Measurements from ENCODE around the gene TPSB2. TPM values are rescaled to one million over a fixed set of nuclear protein-coding genes. Genes with fewer than 3 reads are reported as not detected.

Gene TPSB2
- polyA plus RNA-seq, 1 donor (not counting 4 experiments of a cell fraction or from before 2014, with no cell fraction given): not detected

DNA sequence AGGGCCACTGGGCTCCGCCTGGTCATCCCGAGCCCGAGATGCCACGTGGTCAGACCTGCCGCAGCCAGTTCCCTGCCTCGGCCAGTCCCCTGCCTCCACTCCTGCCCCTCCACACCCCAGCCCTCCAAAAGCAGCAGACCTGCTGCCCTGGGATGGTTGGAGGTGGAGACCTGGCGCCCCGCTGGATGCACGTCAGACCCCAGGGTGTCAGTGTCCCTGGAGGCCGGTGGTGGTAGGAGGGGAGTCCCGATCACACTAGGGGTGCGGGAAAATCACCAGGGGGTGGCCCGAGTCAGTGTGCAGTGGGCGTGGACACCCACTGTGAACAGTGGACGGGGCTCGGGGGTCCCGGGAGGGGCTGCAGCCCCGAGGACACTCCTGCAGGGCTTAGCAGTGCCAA is 31.8 kb downstream of the TPSB2 start:
- dilution Hi-C loops (cut with MboI; ENCODE audit: extremely low pct_ligation_motif_present, low sequenced_read_pairs): no loop called here
- Histone ChIP-seq H3K4me3 (ENCODE audit: control insufficient read depth in 2 of 3, extremely low read depth in 1 of 3, insufficient read depth in 2 of 3, low read depth in 1 of 3, low read length in 3 of 3) (no peak overlapping the region), H3K27ac (ENCODE audit: control insufficient read depth, insufficient read depth, low read length) (no peak overlapping the region), H2AFZ (ENCODE audit: control insufficient read depth, low read length) (no peak overlapping the region), H3K79me2 (ENCODE audit: control insufficient read depth, insufficient read depth, low read length) (no peaks in the 10 kb centered on the region), H4K20me1 (ENCODE audit: control insufficient read depth, extremely low read depth, insufficient read depth, low read length) (no peaks in the 10 kb centered on the region), H3K4me1 (ENCODE audit: control insufficient read depth, extremely low read depth, insufficient read depth, low read length) (no peaks in the 10 kb centered on the region), H3K9me3 (ENCODE audit: control insufficient read depth, low read depth, low read length) (peaks cover 4% of the 10 kb centered on the region), H3K9me1 (ENCODE audit: control insufficient read depth, extremely low read depth, insufficient read depth, low read length) (no peaks in the 10 kb centered on the region), H3K36me3 (ENCODE audit: control insufficient read depth in 2 of 2, extremely low read depth in 1 of 2, insufficient read depth in 2 of 2, low read length in 2 of 2) (no peaks in the 10 kb centered on the region), H3K4me2 (ENCODE audit: control insufficient read depth, extremely low read depth, insufficient read depth, low read depth, low read length) (no peak overlapping the region), H3K9ac (ENCODE audit: control insufficient read depth, extremely low read depth, insufficient read depth, low read length) (no peak overlapping the region), H3K27me3 (ENCODE audit: control insufficient read depth, extremely low read depth, insufficient read depth, low read length) (no peaks in the 10 kb centered on the region)
- FAIRE-seq: no peak
- TF ChIP-seq, protein P1, sequence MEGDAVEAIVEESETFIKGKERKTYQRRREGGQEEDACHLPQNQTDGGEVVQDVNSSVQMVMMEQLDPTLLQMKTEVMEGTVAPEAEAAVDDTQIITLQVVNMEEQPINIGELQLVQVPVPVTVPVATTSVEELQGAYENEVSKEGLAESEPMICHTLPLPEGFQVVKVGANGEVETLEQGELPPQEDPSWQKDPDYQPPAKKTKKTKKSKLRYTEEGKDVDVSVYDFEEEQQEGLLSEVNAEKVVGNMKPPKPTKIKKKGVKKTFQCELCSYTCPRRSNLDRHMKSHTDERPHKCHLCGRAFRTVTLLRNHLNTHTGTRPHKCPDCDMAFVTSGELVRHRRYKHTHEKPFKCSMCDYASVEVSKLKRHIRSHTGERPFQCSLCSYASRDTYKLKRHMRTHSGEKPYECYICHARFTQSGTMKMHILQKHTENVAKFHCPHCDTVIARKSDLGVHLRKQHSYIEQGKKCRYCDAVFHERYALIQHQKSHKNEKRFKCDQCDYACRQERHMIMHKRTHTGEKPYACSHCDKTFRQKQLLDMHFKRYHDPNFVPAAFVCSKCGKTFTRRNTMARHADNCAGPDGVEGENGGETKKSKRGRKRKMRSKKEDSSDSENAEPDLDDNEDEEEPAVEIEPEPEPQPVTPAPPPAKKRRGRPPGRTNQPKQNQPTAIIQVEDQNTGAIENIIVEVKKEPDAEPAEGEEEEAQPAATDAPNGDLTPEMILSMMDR (optimal IDR thresholded peaks at IDR 0.05 in 1 of 3, IDR thresholded peaks at IDR 0.05 in 1 of 3, conservative IDR thresholded peaks at IDR 0.05 in 1 of 3; ENCODE audit: extremely low read depth in 1 of 3, insufficient read depth in 2 of 3, low read length in 3 of 3): no peak
- no peak for TF ChIP-seq EZH2 (IDR thresholded peaks at IDR 0.05; ENCODE audit: low read length)
- no peak for DNase-seq (ENCODE audit: low read depth, low spot score)

- no peak for TF ChIP-seq EZH2 (IDR thresholded peaks at IDR 0.05; ENCODE audit: low read length)
- TF ChIP-seq, protein P1 (optimal IDR thresholded peaks at IDR 0.05 in 1 of 3, IDR thresholded peaks at IDR 0.05 in 1 of 3, conservative IDR thresholded peaks at IDR 0.05 in 1 of 3; ENCODE audit: extremely low read depth in 1 of 3, insufficient read depth in 2 of 3, low read length in 3 of 3): no peak
- H3K4me2 ChIP-seq (ENCODE audit: control insufficient read depth, extremely low read depth, insufficient read depth, low read depth, low read length): no peak overlapping the region
- peaks cover 4% of the 10 kb centered on the region for H3K9me3 ChIP-seq (ENCODE audit: control insufficient read depth, low read depth, low read length)
- DNase-seq (ENCODE audit: low read depth, low spot score) (no peak), FAIRE-seq (no peak)
- no peak overlapping the region for H3K9ac ChIP-seq (ENCODE audit: control insufficient read depth, extremely low read depth, insufficient read depth, low read length)
- H3K27me3 ChIP-seq (ENCODE audit: control insufficient read depth, extremely low read depth, insufficient read depth, low read length): no peaks in the 10 kb centered on the region
- no peaks in the 10 kb centered on the region for H3K4me1 ChIP-seq (ENCODE audit: control insufficient read depth, extremely low read depth, insufficient read depth, low read length)
- no peaks in the 10 kb centered on the region for H4K20me1 ChIP-seq (ENCODE audit: control insufficient read depth, extremely low read depth, insufficient read depth, low read length)
- no peak overlapping the region for H2AFZ ChIP-seq (ENCODE audit: control insufficient read depth, low read length)
- no peak overlapping the region for H3K4me3 ChIP-seq (ENCODE audit: control insufficient read depth in 2 of 3, extremely low read depth in 1 of 3, insufficient read depth in 2 of 3, low read depth in 1 of 3, low read length in 3 of 3)
- no peak overlapping the region for H3K27ac ChIP-seq (ENCODE audit: control insufficient read depth, insufficient read depth, low read length)
- H3K9me1 ChIP-seq (ENCODE audit: control insufficient read depth, extremely low read depth, insufficient read depth, low read length): no peaks in the 10 kb centered on the region
- H3K36me3 ChIP-seq (ENCODE audit: control insufficient read depth in 2 of 2, extremely low read depth in 1 of 2, insufficient read depth in 2 of 2, low read length in 2 of 2): no peaks in the 10 kb centered on the region
- no peaks in the 10 kb centered on the region for H3K79me2 ChIP-seq (ENCODE audit: control insufficient read depth, insufficient read depth, low read length)
- dilution Hi-C loops (cut with MboI; ENCODE audit: extremely low pct_ligation_motif_present, low sequenced_read_pairs): no loop called here
Measured at GRCh38 chr16:1197237-1197866, 32.6 kb downstream of the TPSB2 start.

Measured in keratinocyte (primary cell).